GM12873 (cell line): ENCODE data around the gene MTHFR.

Experiments used
- CTCF ChIP-seq: IDR thresholded peaks from 2 replicates; pipeline ENCODE4 v1.5.1; 2012; ENCODE audit warnings: low read depth, mild to moderate bottlenecking, moderate library complexity, low read length, control low read depth; ENCODE audit not compliant: insufficient read depth; ENCODE audit errors: missing control alignments

The MTHFR gene

GRCh38 chr1:11759791-11760190 is 46.0 kb downstream of the MTHFR start:
- no peak for TF ChIP-seq CTCF

DNA sequence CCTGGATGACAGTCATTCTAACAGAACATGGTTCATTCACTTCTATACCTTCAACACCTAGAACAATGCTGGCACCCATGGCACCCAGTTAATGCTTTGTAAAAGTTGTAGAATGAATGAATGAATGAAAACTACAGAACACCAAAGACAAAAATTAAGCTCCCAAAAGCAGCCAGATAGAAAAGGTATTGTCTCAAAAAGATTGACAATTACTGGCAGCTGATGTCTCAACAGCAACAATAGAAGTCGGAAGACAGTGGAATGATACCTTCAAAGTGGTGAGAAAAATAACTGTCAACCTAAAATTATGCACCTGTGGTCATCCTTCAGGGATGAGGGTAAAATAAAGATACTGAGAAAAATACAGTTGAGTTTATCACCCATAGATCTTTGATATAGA is 48.7 kb downstream of the MTHFR start:
- no peak for TF ChIP-seq CTCF

GRCh38 chr1:11753555-11754208 is 52.1 kb downstream of the MTHFR start:
- no peak for TF ChIP-seq CTCF

DNA sequence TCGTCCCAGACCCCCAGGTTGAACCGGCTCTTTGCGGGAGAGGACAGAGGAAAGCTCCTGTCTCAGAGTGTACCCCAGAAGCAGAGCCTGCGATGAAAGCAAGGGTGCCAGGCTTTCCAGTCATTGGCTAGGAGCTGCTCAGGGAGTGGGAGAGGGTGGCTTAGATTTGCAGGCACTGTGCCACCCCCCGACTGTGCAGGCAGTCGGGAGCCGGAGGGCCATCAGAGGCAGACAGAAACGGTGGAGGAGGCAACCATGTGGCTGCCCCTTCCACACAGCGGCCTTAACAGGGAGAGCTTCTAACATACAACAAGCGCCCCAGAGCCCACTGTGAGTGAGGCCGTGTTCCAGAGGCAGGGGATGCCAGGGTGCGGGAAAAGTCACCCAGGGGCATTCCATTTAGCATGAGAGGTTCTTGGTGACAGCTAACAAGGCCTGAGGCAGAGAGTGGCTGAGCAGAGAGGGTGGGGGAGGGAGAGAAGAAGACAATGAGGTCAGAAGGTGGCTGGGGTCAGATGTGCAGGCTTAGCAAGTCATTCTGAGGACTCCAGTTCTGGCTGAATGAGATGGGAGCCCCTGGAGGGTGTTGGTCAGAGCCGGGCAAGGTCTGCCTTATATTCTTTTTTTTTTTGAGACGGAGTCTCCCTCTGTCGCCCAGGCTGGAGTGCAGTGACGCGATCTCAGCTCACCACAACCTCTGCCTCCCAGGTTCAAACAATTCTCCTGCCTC is 53.2 kb downstream of the MTHFR start:
- no peak for TF ChIP-seq CTCF

DNA sequence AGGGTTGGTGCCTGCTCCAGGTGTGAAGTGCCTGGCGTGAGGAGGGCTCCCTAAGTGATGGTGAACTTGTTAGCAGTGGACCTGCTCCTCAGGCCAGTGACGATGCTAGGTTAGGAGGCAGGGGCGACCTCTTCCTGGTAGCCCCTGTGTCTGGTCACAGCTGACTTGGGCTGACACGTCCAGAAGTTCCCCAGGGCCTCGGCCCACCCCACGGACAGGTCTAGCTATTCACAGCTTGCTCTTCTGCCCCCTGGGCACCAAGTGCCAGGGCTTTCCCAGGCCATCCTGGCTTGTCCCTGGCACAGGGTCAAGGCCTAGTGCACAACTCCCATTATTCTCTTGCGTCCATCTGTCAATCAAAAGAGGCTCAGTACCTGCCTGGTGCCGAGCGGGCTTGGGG is 54.7 kb downstream of the MTHFR start:
- TF ChIP-seq CTCF, result no peak

DNA sequence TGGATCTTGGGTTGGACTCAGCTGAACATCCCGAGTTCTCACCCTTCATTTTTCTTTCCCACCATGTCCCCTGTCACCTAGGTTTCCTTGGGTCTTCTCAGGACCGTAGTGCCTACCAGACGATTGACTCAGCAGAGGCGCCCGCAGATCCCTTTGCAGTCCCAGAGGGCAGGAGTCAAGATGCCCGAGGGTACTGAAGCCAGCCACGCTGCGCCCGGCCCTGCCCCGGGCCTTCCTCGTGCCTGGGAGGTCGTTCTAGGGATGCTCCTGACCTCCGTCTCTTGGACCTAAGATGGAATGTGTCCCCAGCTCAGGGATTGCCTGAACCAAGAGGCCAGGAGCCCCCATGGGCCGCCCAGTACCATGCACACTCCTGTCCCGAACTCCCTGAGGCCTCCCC is 55.8 kb downstream of the MTHFR start:
- TF ChIP-seq CTCF, result no peak

DNA sequence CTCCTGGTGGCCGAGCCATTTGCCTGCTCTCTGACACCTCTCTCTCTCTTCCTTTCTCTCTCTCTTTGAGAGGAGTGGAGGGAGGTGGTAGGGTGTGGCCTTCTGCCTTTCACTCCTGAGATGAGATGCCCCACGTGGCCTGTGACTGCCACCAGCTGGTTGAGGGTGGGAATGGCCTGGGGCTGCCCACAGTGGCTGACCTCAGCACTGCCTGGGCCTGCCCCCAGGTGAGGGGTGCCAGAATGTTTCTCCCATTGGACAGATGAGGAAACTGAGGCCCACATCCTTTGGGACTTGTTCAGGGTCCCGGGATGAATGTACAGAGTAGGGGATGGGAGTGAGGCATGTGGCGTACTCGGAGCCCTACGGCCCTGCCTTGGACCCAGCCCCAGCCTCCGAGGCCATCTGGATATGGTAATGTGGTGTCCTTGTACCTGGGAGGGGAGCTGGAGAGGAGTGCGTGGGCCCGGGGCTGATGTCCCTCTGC is 56.5 kb downstream of the MTHFR start:
- TF ChIP-seq CTCF, result peak; percentile 84
